Skin epidermis (tissue), 12 donors: Measurements from ENCODE around the gene RBM20.
"Not testable (repeated sequence)": the region's sequence is repeated elsewhere in the genome, so short reads cannot be mapped to it uniquely, and the experiment has no call there.

Experiments used
- H3K27ac ChIP-seq, 21 experiments: fragments of 200-600 bp; sonication (generic) in 11 of 21; one replicate each; pipeline ENCODE4 v1.5.0; 2020; ENCODE audit warnings: mild to moderate bottlenecking in 3 of 21, inconsistent platforms in 2 of 21, moderate library complexity in 2 of 21
- H3K4me3 ChIP-seq, 7 experiments: fragments of 200-600 bp; sonication (generic) in 2 of 7; one replicate each; pipeline ENCODE4 v1.5.0; 2020; ENCODE audit warnings: inconsistent platforms in 2 of 7, mild to moderate bottlenecking in 2 of 7, moderate library complexity in 1 of 7

Gene RBM20

GRCh38 chr10:110723224-110723891 is 79.2 kb downstream of the RBM20 start:
- Histone ChIP-seq H3K4me3 (no peak overlapping the region), H3K27ac (no peak overlapping the region)

GRCh38 chr10:110724116-110724921 is 80.2 kb downstream of the RBM20 start:
- Histone ChIP-seq H3K27ac (peak overlapping the region in 2 of 21 experiments; percentile 46 to 68), H3K4me3 (no peak overlapping the region)

- H3K27ac ChIP-seq: peak overlapping the region in 2 of 21 experiments; percentile 46 to 68
These were observed 80.8 kb downstream of the RBM20 start for GRCh38 chr10:110724937-110725336.

GRCh38 chr10:110725801-110726630 is 81.9 kb downstream of the RBM20 start:
- Histone ChIP-seq H3K27ac (no peak overlapping the region), H3K4me3 (no peak overlapping the region)

More at GRCh38 chr10:110724937-110725336, 80.8 kb downstream of the RBM20 start:
- no peak overlapping the region for H3K4me3 ChIP-seq

GRCh38 chr10:110727785-110728184 is 83.6 kb downstream of the RBM20 start:
- not testable (repeated sequence) for H3K27ac ChIP-seq, H3K4me3 ChIP-seq

GRCh38 chr10:110730345-110731050 is 86.4 kb downstream of the RBM20 start:
- no peak overlapping the region for H3K4me3 ChIP-seq
- H3K27ac ChIP-seq: no peak overlapping the region

GRCh38 chr10:110733218-110733952 is 89.2 kb downstream of the RBM20 start:
- Histone ChIP-seq H3K4me3 (peak overlapping the region in 3 of 7 experiments; percentile 6 to 12 (median 11)), H3K27ac (no peak overlapping the region)

GRCh38 chr10:110735620-110736027 is 91.5 kb downstream of the RBM20 start:
- H3K27ac ChIP-seq: no peak overlapping the region

GRCh38 chr10:110737886-110738634 is 93.9 kb downstream of the RBM20 start:
- peak overlapping the region in 2 of 21 experiments; percentile 16 to 26 for H3K27ac ChIP-seq
- no peak overlapping the region for H3K4me3 ChIP-seq

More at GRCh38 chr10:110735620-110736027, 91.5 kb downstream of the RBM20 start:
- H3K4me3 ChIP-seq: no peak overlapping the region

- Histone ChIP-seq H3K27ac (peak overlapping the region in 5 of 21 experiments; percentile 2 to 69 (median 12)), H3K4me3 (no peak overlapping the region)
These were observed 95.7 kb downstream of the RBM20 start for GRCh38 chr10:110739811-110740271.

GRCh38 chr10:110742801-110743200 is 98.7 kb downstream of the RBM20 start:
- H3K4me3 ChIP-seq: no peak overlapping the region

GRCh38 chr10:110744782-110745181 is 100.6 kb downstream of the RBM20 start:
- H3K4me3 ChIP-seq: no peak overlapping the region
- H3K27ac ChIP-seq: peak overlapping the region in 1 of 21 experiments; percentile 42

More at GRCh38 chr10:110742801-110743200, 98.7 kb downstream of the RBM20 start:
- H3K27ac ChIP-seq: no peak overlapping the region

GRCh38 chr10:110746254-110746826 is 102.2 kb downstream of the RBM20 start:
- no peak overlapping the region for H3K4me3 ChIP-seq
- peak overlapping the region in 5 of 21 experiments; percentile 3 to 52 (median 22) for H3K27ac ChIP-seq

GRCh38 chr10:110746969-110747608 is 103.0 kb downstream of the RBM20 start:
- no peak overlapping the region for H3K4me3 ChIP-seq
- H3K27ac ChIP-seq: peak overlapping the region in 7 of 21 experiments; percentile 3 to 70 (median 35)

- H3K27ac ChIP-seq: peak overlapping the region in 7 of 21 experiments; percentile 15 to 70 (median 35)
- H3K4me3 ChIP-seq: no peak overlapping the region
These were observed 103.7 kb downstream of the RBM20 start for GRCh38 chr10:110747609-110748464.

- no peak overlapping the region for H3K4me3 ChIP-seq
- peak overlapping the region in 2 of 21 experiments; percentile 52 to 70 for H3K27ac ChIP-seq
These were observed 104.8 kb downstream of the RBM20 start for GRCh38 chr10:110748970-110749369.
